ENCODE results near the gene LRP3. TPM values are rescaled to one million over a fixed set of nuclear protein-coding genes. Genes with fewer than 3 reads are reported as not detected.

The LRP3 gene
- total and polyA plus RNA-seq, 2 donors (not counting 1 experiment from before 2014, with no cell fraction given): 0.10 TPM; not detected in 1

DNA sequence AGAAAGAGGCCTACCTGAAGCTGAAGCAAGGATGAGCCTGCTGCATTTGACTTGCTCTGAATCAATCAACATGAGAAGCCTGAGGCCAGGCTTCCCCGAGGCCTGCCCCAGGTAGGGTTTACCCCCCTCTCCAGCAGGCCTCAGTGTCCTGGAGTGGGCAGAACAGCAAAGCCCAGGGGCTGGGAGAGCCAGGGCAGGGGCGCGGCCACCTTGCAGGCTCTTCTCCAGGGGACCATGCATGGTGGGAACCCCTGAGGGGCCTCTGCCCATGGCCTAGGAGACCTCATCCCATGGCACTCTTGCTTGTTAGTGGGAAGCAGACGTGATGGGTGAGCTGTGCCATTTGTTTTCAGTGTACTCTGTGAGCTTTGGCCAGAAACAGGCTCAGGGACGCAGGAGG lies 19.9 kb upstream of the LRP3 start:
- ChIA-PET POLR2A (no interaction called here), CTCF (interaction anchor here (2.3 kb wide), 1 partner anchor 10 kb away, joined by 9 read pairs; no protein-coding TSS in a partner anchor)
- Mint-ChIP-seq H3K27ac (no peak overlapping the region), H3K4me1 (peaks cover 32% of the 10 kb centered on the region), H3K4me3 (no peak overlapping the region), H3K9me3 (ENCODE audit: insufficient read depth) (no peaks in the 10 kb centered on the region), H3K27me3 (peaks cover 3% of the 10 kb centered on the region)
- no peak overlapping the region for H3K9ac ChIP-seq (ENCODE audit: low read length)
- no peaks in the 10 kb centered on the region for H3K36me3 ChIP-seq (replicated peaks in 1 of 2; ENCODE audit: control extremely low read depth in 1 of 2, control insufficient read depth in 1 of 2, extremely low read depth in 1 of 2, insufficient read depth in 2 of 2, low read length in 1 of 2)
- no peak overlapping the region for H2AFZ ChIP-seq (ENCODE audit: insufficient read depth, low read depth, low read length, poor library complexity, severe bottlenecking)
- ATAC-seq (ENCODE audit: low read depth): no peak
- no peaks in the 10 kb centered on the region for H3K9me3 ChIP-seq (ENCODE audit: control extremely low read depth in 1 of 3, control insufficient read depth in 2 of 3, insufficient read depth in 1 of 3, low read length in 2 of 3)
- TF ChIP-seq EZH2 (IDR thresholded peaks at IDR 0.05; ENCODE audit: borderline replicate concordance, insufficient read depth, low read depth, low read length, poor library complexity, severe bottlenecking): no peak
- TF ChIP-seq, protein P1, sequence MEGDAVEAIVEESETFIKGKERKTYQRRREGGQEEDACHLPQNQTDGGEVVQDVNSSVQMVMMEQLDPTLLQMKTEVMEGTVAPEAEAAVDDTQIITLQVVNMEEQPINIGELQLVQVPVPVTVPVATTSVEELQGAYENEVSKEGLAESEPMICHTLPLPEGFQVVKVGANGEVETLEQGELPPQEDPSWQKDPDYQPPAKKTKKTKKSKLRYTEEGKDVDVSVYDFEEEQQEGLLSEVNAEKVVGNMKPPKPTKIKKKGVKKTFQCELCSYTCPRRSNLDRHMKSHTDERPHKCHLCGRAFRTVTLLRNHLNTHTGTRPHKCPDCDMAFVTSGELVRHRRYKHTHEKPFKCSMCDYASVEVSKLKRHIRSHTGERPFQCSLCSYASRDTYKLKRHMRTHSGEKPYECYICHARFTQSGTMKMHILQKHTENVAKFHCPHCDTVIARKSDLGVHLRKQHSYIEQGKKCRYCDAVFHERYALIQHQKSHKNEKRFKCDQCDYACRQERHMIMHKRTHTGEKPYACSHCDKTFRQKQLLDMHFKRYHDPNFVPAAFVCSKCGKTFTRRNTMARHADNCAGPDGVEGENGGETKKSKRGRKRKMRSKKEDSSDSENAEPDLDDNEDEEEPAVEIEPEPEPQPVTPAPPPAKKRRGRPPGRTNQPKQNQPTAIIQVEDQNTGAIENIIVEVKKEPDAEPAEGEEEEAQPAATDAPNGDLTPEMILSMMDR (IDR thresholded peaks at IDR 0.05): no peak
- H3K27me3 ChIP-seq (replicated peaks in 1 of 4; ENCODE audit: control extremely low read depth in 1 of 4, control insufficient read depth in 3 of 4, insufficient read depth in 4 of 4, low read length in 3 of 4): no peaks in the 10 kb centered on the region
- H4K20me1 ChIP-seq (ENCODE audit: control insufficient read depth, insufficient read depth, low read length, poor library complexity, severe bottlenecking): no peaks in the 10 kb centered on the region
- H3K4me3 ChIP-seq (ENCODE audit: control extremely low read depth in 1 of 5, extremely low read depth in 1 of 5, insufficient read depth in 1 of 5, low read depth in 2 of 5, low read length in 4 of 5): no peak overlapping the region
- intact Hi-C loops (cut with micrococcal nuclease): no loop called here
- peaks cover 12 to 37% of the 10 kb centered on the region in 2 donors for H3K4me1 ChIP-seq (ENCODE audit: control insufficient read depth in 2 of 2, insufficient read depth in 2 of 2, low read length in 2 of 2)
- no peak overlapping the region for H3K27ac ChIP-seq (ENCODE audit: low read length in 2 of 2)
- WGBS (ENCODE audit: insufficient coverage): 100% methylated on average over 3 of the region's 5 CpGs
- peaks cover 14% of the 10 kb centered on the region for H3K79me2 ChIP-seq (ENCODE audit: control insufficient read depth, insufficient read depth, low read length)
- no peak for DNase-seq
- H3K4me2 ChIP-seq (replicated peaks; ENCODE audit: low read depth, low read length, poor library complexity, severe bottlenecking): no peak overlapping the region

DNA sequence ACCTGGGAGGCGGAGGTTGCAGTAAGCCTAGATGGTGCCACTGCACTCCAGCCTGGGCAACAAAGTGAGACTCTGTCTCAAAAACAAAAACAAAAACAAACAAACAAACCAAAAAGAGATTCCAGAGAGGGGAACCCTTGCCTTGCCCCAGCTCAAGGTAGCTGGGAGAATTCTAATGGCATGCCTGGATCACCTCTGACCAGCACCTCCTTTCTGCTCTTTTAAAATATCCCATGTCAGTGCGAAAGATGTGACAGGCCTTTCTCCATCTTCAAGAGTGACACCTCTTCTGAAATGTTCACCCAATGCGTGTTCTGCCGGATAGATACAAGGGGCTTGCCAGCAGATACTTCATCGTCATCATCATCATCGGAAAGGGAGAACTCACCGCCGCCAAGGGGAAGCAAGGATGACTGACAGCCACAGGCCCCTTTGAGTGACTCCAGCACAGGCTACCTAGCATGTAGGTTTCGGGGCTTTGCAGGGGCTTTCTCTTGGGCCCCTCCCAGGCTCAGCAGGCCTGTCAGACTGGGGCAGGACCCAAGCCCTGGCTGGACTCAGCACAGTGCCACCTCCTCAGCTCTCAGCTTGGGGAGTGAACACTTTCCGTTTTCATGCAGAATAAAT lies 18.9 kb upstream of the LRP3 start:
- Histone ChIP-seq H3K27me3 (replicated peaks in 1 of 4; ENCODE audit: control extremely low read depth in 1 of 4, control insufficient read depth in 3 of 4, insufficient read depth in 4 of 4, low read length in 3 of 4) (no peaks in the 10 kb centered on the region), H2AFZ (ENCODE audit: insufficient read depth, low read depth, low read length, poor library complexity, severe bottlenecking) (no peak overlapping the region), H3K27ac (ENCODE audit: low read length in 2 of 2) (no peak overlapping the region), H3K79me2 (ENCODE audit: control insufficient read depth, insufficient read depth, low read length) (peaks cover 14% of the 10 kb centered on the region), H3K4me1 (ENCODE audit: control insufficient read depth in 2 of 2, insufficient read depth in 2 of 2, low read length in 2 of 2) (peaks cover 12 to 37% of the 10 kb centered on the region in 2 donors), H4K20me1 (ENCODE audit: control insufficient read depth, insufficient read depth, low read length, poor library complexity, severe bottlenecking) (no peaks in the 10 kb centered on the region), H3K36me3 (replicated peaks in 1 of 2; ENCODE audit: control extremely low read depth in 1 of 2, control insufficient read depth in 1 of 2, extremely low read depth in 1 of 2, insufficient read depth in 2 of 2, low read length in 1 of 2) (no peaks in the 10 kb centered on the region), H3K9ac (ENCODE audit: low read length) (no peak overlapping the region), H3K4me2 (replicated peaks; ENCODE audit: low read depth, low read length, poor library complexity, severe bottlenecking) (peak overlapping the region; percentile 87), H3K4me3 (ENCODE audit: control extremely low read depth in 1 of 5, extremely low read depth in 1 of 5, insufficient read depth in 1 of 5, low read depth in 2 of 5, low read length in 4 of 5) (no peak overlapping the region), H3K9me3 (ENCODE audit: control extremely low read depth in 1 of 3, control insufficient read depth in 2 of 3, insufficient read depth in 1 of 3, low read length in 2 of 3) (no peaks in the 10 kb centered on the region)
- DNase-seq: no peak
- ATAC-seq (ENCODE audit: low read depth): no peak
- CTCF ChIA-PET: interaction anchor here (2.3 to 3.1 kb wide), 2 partner anchors 9 to 31 kb away, joined by 9 to 14 read pairs; no protein-coding TSS in a partner anchor
- peak overlapping the region; percentile 97 for H3K4me3 Mint-ChIP-seq
- over 99% methylated on average over 8 of the region's 10 CpGs for WGBS (ENCODE audit: insufficient coverage)
- peak overlapping the region; percentile 65 for H3K27ac Mint-ChIP-seq
- POLR2A ChIA-PET: no interaction called here
- H3K4me1 Mint-ChIP-seq: peaks cover 32% of the 10 kb centered on the region
- H3K9me3 Mint-ChIP-seq (ENCODE audit: insufficient read depth): no peaks in the 10 kb centered on the region
- intact Hi-C loops (cut with micrococcal nuclease): no loop called here
- peaks cover 3% of the 10 kb centered on the region for H3K27me3 Mint-ChIP-seq
- TF ChIP-seq, protein P1 (IDR thresholded peaks at IDR 0.05): no peak
- TF ChIP-seq EZH2 (IDR thresholded peaks at IDR 0.05; ENCODE audit: borderline replicate concordance, insufficient read depth, low read depth, low read length, poor library complexity, severe bottlenecking): no peak

Data from B cell (primary cell).